Measurements from ENCODE around the gene HS6ST3.

Gene HS6ST3

GRCh38 chr13:96284971-96285370 lies 195.1 kb downstream of the HS6ST3 start:
- no peaks in the 10 kb centered on the region for H3K4me1 ChIP-seq (ENCODE audit: insufficient read depth, low read length)
- ATAC-seq (ENCODE audit: insufficient read depth, low read depth): no peak
- H3K4me3 ChIP-seq (ENCODE audit: low read depth in 1 of 2, low read length in 2 of 2): no peak overlapping the region
- no peaks in the 10 kb centered on the region for H3K9me3 ChIP-seq (ENCODE audit: insufficient read depth, low read length, severe bottlenecking)
- H3K9ac ChIP-seq (ENCODE audit: low read depth, low read length): no peak overlapping the region
- H3K27ac ChIP-seq (ENCODE audit: low read length): no peak overlapping the region
- H4K20me1 ChIP-seq (ENCODE audit: insufficient read depth, low read length): no peaks in the 10 kb centered on the region
- no peak overlapping the region for H2AFZ ChIP-seq (ENCODE audit: low read depth, low read length)
- no peaks in the 10 kb centered on the region for H3K27me3 ChIP-seq (ENCODE audit: insufficient read depth, low read length, poor library complexity)
- TF ChIP-seq CTCF (IDR thresholded peaks at IDR 0.05; ENCODE audit: borderline replicate concordance, extremely low read depth, low read length, poor library complexity, severe bottlenecking) (no peak), EZH2 (IDR thresholded peaks at IDR 0.05; ENCODE audit: borderline replicate concordance, low read depth, low read length, severe bottlenecking) (no peak)
- no peak overlapping the region for H3K4me2 ChIP-seq (ENCODE audit: insufficient read depth, low read length)
- DNase-seq: no peak
- no peaks in the 10 kb centered on the region for H3K36me3 ChIP-seq (ENCODE audit: insufficient read depth, low read length)
- no peaks in the 10 kb centered on the region for H3K79me2 ChIP-seq (ENCODE audit: insufficient read depth, low read length)

DNA sequence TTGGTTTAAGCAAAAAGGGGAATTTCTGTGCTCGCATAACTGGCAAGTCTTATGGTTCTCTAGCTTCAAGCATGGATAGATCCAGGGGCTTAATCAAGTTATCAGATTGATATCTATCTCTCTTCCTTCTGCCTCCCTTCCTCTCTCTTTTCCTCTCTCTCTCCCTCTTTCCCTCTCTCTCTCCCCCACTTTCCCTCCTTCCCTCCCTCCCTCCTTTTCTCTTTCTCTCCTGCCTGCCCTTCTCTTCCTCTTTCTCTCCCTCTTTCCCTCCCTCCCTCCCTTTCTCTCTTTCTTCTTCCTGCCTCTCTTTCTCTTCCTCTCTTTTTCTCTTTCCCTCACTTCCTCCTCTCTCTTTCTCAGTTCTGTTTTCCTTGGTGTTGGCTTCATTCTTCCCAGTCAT lies 195.8 kb downstream of the HS6ST3 start:
- no peak overlapping the region for H3K4me2 ChIP-seq (ENCODE audit: insufficient read depth, low read length)
- no peaks in the 10 kb centered on the region for H3K36me3 ChIP-seq (ENCODE audit: insufficient read depth, low read length)
- no peaks in the 10 kb centered on the region for H3K27me3 ChIP-seq (ENCODE audit: insufficient read depth, low read length, poor library complexity)
- H3K4me3 ChIP-seq (ENCODE audit: low read depth in 1 of 2, low read length in 2 of 2): no peak overlapping the region
- H3K9me3 ChIP-seq (ENCODE audit: insufficient read depth, low read length, severe bottlenecking): no peaks in the 10 kb centered on the region
- no peak overlapping the region for H3K27ac ChIP-seq (ENCODE audit: low read length)
- no peaks in the 10 kb centered on the region for H4K20me1 ChIP-seq (ENCODE audit: insufficient read depth, low read length)
- no peak overlapping the region for H2AFZ ChIP-seq (ENCODE audit: low read depth, low read length)
- no peaks in the 10 kb centered on the region for H3K4me1 ChIP-seq (ENCODE audit: insufficient read depth, low read length)
- DNase-seq: no peak
- no peak for TF ChIP-seq EZH2 (IDR thresholded peaks at IDR 0.05; ENCODE audit: borderline replicate concordance, low read depth, low read length, severe bottlenecking)
- no peak for TF ChIP-seq CTCF (IDR thresholded peaks at IDR 0.05; ENCODE audit: borderline replicate concordance, extremely low read depth, low read length, poor library complexity, severe bottlenecking)
- H3K9ac ChIP-seq (ENCODE audit: low read depth, low read length): no peak overlapping the region
- ATAC-seq (ENCODE audit: insufficient read depth, low read depth): no peak
- no peaks in the 10 kb centered on the region for H3K79me2 ChIP-seq (ENCODE audit: insufficient read depth, low read length)

DNA sequence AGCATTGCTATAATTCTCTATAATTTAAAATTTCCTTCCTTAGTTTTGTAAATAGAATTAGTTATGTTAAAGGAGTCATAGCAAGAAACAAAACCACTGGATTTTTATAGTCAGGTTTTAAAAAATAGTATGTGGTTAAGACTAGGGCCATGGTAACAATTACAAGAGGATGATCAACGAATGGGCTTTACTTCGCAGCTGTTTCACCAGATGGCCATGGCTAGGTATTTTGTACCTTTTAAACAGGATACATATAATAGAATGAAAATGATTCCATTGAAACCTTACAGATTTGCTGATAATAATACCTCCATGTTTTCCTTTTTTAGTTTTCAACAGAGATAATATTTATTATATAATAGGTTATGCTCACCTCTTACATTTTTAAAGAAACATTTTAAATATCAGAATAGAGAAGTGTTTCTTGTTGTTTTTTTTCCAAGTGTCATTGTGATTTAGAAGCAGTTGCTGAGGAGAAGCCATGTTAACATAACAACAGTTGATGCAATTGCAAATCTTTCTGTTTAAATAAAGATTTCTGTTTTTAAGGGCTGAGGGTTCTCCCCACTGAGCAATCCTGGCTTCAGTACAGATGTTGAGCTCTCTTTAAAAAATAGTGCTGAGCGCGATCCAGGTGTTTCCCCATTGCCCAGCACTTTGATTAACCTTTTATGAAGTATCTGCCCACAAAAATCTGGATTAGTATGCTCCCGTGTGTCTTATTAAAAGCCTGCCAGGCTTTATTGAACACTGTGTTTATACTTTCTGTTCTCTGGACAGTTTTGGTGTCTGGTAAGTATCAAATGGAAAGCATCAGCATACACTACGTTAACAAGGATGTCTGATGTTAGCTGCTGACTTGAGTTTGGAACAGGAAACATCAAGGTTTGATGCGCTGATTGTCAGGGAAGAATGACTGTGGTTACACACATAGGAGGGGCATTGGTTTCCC lies 205.3 kb downstream of the HS6ST3 start:
- no peaks in the 10 kb centered on the region for H3K27me3 ChIP-seq (ENCODE audit: insufficient read depth, low read length, poor library complexity)
- TF ChIP-seq CTCF (IDR thresholded peaks at IDR 0.05; ENCODE audit: borderline replicate concordance, extremely low read depth, low read length, poor library complexity, severe bottlenecking) (no peak), EZH2 (IDR thresholded peaks at IDR 0.05; ENCODE audit: borderline replicate concordance, low read depth, low read length, severe bottlenecking) (no peak)
- H3K9me3 ChIP-seq (ENCODE audit: insufficient read depth, low read length, severe bottlenecking): no peaks in the 10 kb centered on the region
- H3K4me2 ChIP-seq (ENCODE audit: insufficient read depth, low read length): no peak overlapping the region
- no peak for DNase-seq
- H3K27ac ChIP-seq (ENCODE audit: low read length): no peak overlapping the region
- ATAC-seq (ENCODE audit: insufficient read depth, low read depth): no peak
- no peaks in the 10 kb centered on the region for H4K20me1 ChIP-seq (ENCODE audit: insufficient read depth, low read length)
- H3K4me1 ChIP-seq (ENCODE audit: insufficient read depth, low read length): no peaks in the 10 kb centered on the region
- H2AFZ ChIP-seq (ENCODE audit: low read depth, low read length): no peak overlapping the region
- H3K9ac ChIP-seq (ENCODE audit: low read depth, low read length): no peak overlapping the region
- no peaks in the 10 kb centered on the region for H3K79me2 ChIP-seq (ENCODE audit: insufficient read depth, low read length)
- no peaks in the 10 kb centered on the region for H3K36me3 ChIP-seq (ENCODE audit: insufficient read depth, low read length)
- H3K4me3 ChIP-seq (ENCODE audit: low read depth in 1 of 2, low read length in 2 of 2): no peak overlapping the region

Data from DND-41 (cell line).